HepG2 (cell line): Measurements from ENCODE around the gene MAP4K3.

Experiments
- EP300 ChIP-seq, 3 experiments: sonication (generic) in 1 of 3; formaldehyde crosslinking in 1 of 3; IDR thresholded peaks; 2 replicates each; pipeline versions ENCODE4 v1.5.1 to v1.6.1; 2011 to 2020; ENCODE audit warnings: low read depth in 2 of 3, low read length in 2 of 3, borderline replicate concordance in 1 of 3, improper control_type of control experiment in 1 of 3, mild to moderate bottlenecking in 1 of 3, missing genetic modification reagents in 1 of 3, moderate library complexity in 1 of 3
- FOXM1 ChIP-seq: sonication (generic); formaldehyde crosslinking; IDR thresholded peaks from 2 replicates; pipeline ENCODE4 v1.5.0; 2020; ENCODE audit warnings: missing genetic modification reagents
- GABPA ChIP-seq, 2 experiments: IDR thresholded peaks; 2 replicates each; pipeline ENCODE4 v1.6.1; 2011 to 2016; ENCODE audit warnings: low read depth in 2 of 2, low read length in 1 of 2, missing biosample characterization in 1 of 2, missing genetic modification characterization in 1 of 2
- HMG20A ChIP-seq: IDR thresholded peaks from 2 replicates; pipeline ENCODE4 v1.6.1; 2016; ENCODE audit warnings: borderline replicate concordance
- JUND ChIP-seq: sonication (generic); formaldehyde crosslinking; IDR thresholded peaks from 2 replicates; pipeline ENCODE4 v1.8.0; 2022; ENCODE audit warnings: mild to moderate bottlenecking, missing genetic modification reagents
- MAZ ChIP-seq, 2 experiments: sonication (generic) in 1 of 2; formaldehyde crosslinking in 1 of 2; IDR thresholded peaks; 2 replicates each; pipeline versions ENCODE4 v1.5.0 to v1.6.1; 2012 to 2020; ENCODE audit warnings: low read depth in 2 of 2, mild to moderate bottlenecking in 2 of 2, borderline replicate concordance in 1 of 2, improper control_type of control experiment in 1 of 2, low read length in 1 of 2, missing genetic modification reagents in 1 of 2, moderate library complexity in 1 of 2
- NFATC3 ChIP-seq: sonication (generic); formaldehyde crosslinking; IDR thresholded peaks from 2 replicates; pipeline ENCODE4 v1.5.1; 2020; ENCODE audit warnings: mild to moderate bottlenecking, missing genetic modification reagents
- PCBP1 ChIP-seq: fragments of 200-400 bp; formaldehyde crosslinking; IDR thresholded peaks from 2 replicates; pipeline ENCODE4 v1.6.1; 2017; ENCODE audit warnings: mild to moderate bottlenecking, low read depth, low read length, borderline replicate concordance
- SMC3 ChIP-seq: IDR thresholded peaks from 2 replicates; pipeline ENCODE4 v1.6.1; 2011; ENCODE audit warnings: low read length, improper control_type of control experiment
- SRF ChIP-seq: IDR thresholded peaks from 2 replicates; pipeline ENCODE4 v1.6.1; 2011; ENCODE audit warnings: mild to moderate bottlenecking, low read depth, low read length, moderate library complexity
- ZNF121 ChIP-seq: sonication (generic); formaldehyde crosslinking; IDR thresholded peaks from 2 replicates; pipeline ENCODE4 v1.5.0; 2020; ENCODE audit warnings: mild to moderate bottlenecking, missing genetic modification reagents
- ZNF143 ChIP-seq: sonication (generic); formaldehyde crosslinking; IDR thresholded peaks from 2 replicates; pipeline ENCODE4 v1.4.0; 2020; ENCODE audit warnings: missing genetic modification reagents
- ZNF850 ChIP-seq: sonication (generic); formaldehyde crosslinking; conservative IDR thresholded peaks from 2 replicates; pipeline ENCODE4 v1.9.0; 2021; ENCODE audit warnings: mild to moderate bottlenecking, missing genetic modification reagents
- TF ChIP-seq, protein P1 (sequence below): sonication (generic); formaldehyde crosslinking; IDR thresholded peaks from 2 replicates; pipeline ENCODE4 v1.5.0; 2020; ENCODE audit warnings: mild to moderate bottlenecking, missing genetic modification reagents, moderate library complexity

DNA sequence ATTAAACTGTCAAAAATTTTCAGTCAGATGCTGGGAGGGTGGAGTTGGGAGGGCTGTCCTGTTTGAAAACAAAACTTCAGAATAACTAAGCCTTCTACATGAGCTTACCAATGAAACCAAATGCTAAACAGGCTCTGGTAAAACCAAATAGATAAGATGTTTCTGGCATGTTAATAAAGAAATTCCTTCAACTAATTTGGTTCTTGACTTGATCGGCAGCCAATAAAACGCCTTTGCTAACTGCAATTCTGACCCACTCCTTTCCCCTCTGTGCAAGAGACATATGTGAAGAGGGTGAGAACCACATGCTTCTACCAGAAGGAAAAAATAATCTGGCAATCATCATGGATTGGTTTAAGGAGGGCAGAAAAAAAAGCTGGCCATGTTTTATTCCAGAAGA, 20.9 kb downstream of the MAP4K3 start:
- no peak for TF ChIP-seq ZNF121 (CRISPR knock-in tag)
- TF ChIP-seq SRF, result no peak
- no peak for TF ChIP-seq HMG20A (CRISPR knock-in tag)
- TF ChIP-seq MAZ (IDR thresholded peaks at IDR 0.05; ENCODE audit: borderline replicate concordance, low read depth, low read length), result no peak
- no peak for TF ChIP-seq MAZ (CRISPR knock-in tag; IDR thresholded peaks at IDR 0.05; ENCODE audit: low read depth)
- TF ChIP-seq ZNF850 (CRISPR knock-in tag), result no peak
- TF ChIP-seq GABPA (IDR thresholded peaks at IDR 0.05; ENCODE audit: low read depth, low read length), result no peak
- no peak for TF ChIP-seq GABPA (CRISPR knock-in tag; IDR thresholded peaks at IDR 0.05; ENCODE audit: low read depth)
- TF ChIP-seq JUND (CRISPR knock-in tag), result no peak
- no peak for TF ChIP-seq NFATC3 (CRISPR knock-in tag)
- no peak for TF ChIP-seq EP300 (IDR thresholded peaks at IDR 0.05; ENCODE audit: low read depth in 2 of 2, low read length in 2 of 2)
- no peak for TF ChIP-seq EP300 (CRISPR knock-in tag; IDR thresholded peaks at IDR 0.05; ENCODE audit: borderline replicate concordance)
- TF ChIP-seq PCBP1, result no peak
- TF ChIP-seq, protein P1, sequence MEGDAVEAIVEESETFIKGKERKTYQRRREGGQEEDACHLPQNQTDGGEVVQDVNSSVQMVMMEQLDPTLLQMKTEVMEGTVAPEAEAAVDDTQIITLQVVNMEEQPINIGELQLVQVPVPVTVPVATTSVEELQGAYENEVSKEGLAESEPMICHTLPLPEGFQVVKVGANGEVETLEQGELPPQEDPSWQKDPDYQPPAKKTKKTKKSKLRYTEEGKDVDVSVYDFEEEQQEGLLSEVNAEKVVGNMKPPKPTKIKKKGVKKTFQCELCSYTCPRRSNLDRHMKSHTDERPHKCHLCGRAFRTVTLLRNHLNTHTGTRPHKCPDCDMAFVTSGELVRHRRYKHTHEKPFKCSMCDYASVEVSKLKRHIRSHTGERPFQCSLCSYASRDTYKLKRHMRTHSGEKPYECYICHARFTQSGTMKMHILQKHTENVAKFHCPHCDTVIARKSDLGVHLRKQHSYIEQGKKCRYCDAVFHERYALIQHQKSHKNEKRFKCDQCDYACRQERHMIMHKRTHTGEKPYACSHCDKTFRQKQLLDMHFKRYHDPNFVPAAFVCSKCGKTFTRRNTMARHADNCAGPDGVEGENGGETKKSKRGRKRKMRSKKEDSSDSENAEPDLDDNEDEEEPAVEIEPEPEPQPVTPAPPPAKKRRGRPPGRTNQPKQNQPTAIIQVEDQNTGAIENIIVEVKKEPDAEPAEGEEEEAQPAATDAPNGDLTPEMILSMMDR (CRISPR knock-in tag), result no peak
- no peak for TF ChIP-seq FOXM1 (CRISPR knock-in tag)
- no peak for TF ChIP-seq ZNF143 (CRISPR knock-in tag)
- TF ChIP-seq SMC3, result no peak
